Astrocyte of the cerebellum (primary cell): Measurements from ENCODE around the gene PKNOX2.

ENCODE experiments used
- DNase-seq: peaks from one replicate; pipeline ENCODE4 v3.0.0-alpha.2; 2011; ENCODE audit warnings: low read depth
- H3K4me3 ChIP-seq: 2 replicates; pipeline ENCODE4 v1.5.1; 2011; ENCODE audit warnings: mild to moderate bottlenecking, low read depth, low read length, moderate library complexity
- in situ Hi-C: cut with HindIII; loops from 2 replicates; pipeline ENCODE4 v1.10.0; 2017; ENCODE audit warnings: low sequenced_read_pairs
- TF ChIP-seq, protein P1 (sequence below): IDR thresholded peaks from 2 replicates; pipeline ENCODE4 v1.5.1; 2012; ENCODE audit warnings: low read length, low read depth, moderate library complexity, mild to moderate bottlenecking; ENCODE audit errors: missing control alignments

PKNOX2 gene

DNA sequence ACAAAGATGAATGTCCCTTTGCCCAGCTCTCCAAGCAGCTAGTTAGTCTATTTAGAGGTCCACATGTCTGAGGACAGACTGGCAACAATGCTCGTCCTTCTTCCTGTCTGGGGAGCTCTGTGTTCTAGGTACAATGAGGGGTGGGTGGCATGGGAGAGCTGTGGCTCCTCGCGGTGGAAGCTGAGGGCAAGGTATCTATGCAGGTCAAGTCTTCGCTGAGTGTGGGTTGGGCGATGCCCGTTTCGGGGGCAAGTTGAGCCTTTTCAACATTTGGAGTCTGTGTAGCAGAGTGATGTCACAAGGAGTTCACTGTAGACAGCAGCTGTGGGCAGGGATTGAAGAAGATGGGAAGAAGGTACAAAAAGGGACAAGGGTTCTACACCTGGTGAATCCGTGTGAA lies 168.3 kb downstream of the PKNOX2 start:
- DNase-seq = no peak
- TF ChIP-seq, protein P1, sequence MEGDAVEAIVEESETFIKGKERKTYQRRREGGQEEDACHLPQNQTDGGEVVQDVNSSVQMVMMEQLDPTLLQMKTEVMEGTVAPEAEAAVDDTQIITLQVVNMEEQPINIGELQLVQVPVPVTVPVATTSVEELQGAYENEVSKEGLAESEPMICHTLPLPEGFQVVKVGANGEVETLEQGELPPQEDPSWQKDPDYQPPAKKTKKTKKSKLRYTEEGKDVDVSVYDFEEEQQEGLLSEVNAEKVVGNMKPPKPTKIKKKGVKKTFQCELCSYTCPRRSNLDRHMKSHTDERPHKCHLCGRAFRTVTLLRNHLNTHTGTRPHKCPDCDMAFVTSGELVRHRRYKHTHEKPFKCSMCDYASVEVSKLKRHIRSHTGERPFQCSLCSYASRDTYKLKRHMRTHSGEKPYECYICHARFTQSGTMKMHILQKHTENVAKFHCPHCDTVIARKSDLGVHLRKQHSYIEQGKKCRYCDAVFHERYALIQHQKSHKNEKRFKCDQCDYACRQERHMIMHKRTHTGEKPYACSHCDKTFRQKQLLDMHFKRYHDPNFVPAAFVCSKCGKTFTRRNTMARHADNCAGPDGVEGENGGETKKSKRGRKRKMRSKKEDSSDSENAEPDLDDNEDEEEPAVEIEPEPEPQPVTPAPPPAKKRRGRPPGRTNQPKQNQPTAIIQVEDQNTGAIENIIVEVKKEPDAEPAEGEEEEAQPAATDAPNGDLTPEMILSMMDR = no peak
- in situ Hi-C loops = no loop called here
- H3K4me3 ChIP-seq = no peak overlapping the region

DNA sequence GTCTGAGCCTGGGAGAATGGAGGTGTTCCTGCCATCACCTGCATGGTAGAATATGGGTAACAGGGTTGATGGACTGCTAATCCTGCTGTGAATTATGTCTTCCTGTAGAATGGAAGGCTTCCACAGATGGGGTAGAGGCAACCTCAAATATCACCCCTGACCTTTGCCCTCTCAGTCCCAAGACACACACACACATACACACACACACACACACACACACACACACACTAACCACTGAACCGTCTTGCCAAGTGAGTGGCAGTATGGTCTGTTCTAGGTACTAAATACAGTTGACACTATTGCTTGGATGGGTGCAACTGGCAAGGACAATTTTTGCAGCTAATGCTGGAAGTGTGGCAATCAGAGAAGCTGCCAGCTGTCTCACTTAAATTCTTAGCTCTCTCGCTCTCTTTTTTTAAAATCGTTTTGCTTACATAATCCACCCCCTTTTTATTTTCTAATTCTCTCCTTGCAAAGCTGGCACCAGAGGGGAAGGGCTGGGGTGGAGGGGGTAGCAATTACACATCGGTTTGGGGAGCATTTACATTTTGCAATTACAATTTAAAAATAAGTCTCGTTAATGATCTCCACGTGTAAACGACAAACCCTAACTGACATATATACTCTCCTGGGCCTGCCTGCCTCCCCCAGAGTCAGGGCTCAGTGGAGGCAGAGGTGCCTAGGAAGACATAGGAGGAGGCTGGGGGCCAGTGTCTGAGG lies 169.0 kb downstream of the PKNOX2 start:
- no peak for DNase-seq
- in situ Hi-C loops = no loop called here
- no peak overlapping the region for H3K4me3 ChIP-seq
- TF ChIP-seq, protein P1 = no peak

DNA sequence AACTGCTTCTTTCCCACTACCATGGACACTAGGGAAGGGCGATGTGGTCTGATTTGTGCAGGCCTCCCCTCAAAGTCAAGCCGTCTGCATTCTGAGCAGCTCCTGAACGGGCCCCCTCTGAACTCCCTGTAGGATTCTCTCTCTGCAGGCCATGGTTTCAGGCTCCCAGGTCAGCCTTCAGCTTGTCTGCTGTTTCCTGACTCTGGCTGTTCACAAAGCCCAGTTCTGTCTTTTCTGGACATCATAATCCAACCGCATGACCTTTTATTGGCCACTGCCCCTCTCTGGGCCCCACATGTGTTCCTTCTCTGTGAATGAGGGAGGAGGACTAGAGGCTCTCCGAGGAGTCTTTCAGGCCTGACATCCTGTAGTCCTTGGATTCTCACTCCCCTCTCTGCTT lies 170.6 kb downstream of the PKNOX2 start:
- DNase-seq = no peak
- in situ Hi-C loops = no loop called here
- TF ChIP-seq, protein P1 = no peak
- H3K4me3 ChIP-seq = no peak overlapping the region

DNA sequence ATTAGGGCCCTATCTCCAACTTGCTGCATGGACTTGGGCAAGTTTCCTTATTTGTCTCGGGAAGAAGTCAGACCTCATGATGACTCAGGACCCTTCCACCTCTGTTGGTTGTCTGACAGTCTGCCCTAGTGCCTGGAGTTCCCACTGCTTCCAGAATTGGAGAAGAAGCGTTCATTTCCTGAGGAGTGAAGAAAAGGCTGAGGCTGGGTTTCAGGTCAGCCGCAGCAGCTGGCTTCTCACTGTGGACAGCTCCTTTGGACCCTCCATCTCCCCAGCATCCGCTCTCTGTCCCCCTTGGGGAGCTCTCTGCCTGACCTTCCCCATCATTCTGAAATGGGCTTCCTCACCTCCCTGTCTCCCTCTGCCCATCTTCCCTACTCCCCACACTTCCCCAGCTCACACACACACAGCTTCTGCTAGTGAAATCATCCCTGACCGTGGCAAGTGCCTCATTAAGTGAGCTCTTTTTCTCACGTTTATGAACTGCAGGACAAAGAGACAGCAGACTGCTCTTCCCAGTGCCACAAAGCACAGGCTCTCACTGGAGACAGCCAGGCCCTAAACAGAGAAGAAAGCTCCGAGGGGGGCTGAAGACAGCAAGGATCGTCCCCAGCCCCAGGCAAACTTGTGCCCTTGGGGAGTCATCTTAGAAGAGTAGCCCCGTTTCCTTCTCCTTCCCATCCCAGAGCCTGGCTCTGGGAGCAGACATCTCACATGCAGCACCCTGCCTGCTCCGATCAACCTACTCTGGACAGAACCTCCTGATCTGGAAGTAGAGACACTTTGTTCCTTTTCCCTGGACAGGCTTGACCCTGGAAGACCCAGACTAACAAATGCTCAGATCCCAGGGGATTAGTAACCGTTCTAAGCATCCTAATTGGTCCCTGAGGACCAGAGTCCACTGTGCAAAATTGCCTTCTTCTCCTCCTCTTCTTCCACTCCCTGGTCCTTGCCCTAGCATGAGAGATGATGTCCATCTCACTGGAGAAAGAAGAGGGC lies 173.6 kb downstream of the PKNOX2 start:
- in situ Hi-C loops = no loop called here
- no peak overlapping the region for H3K4me3 ChIP-seq
- no peak for DNase-seq
- TF ChIP-seq, protein P1 = no peak

DNA sequence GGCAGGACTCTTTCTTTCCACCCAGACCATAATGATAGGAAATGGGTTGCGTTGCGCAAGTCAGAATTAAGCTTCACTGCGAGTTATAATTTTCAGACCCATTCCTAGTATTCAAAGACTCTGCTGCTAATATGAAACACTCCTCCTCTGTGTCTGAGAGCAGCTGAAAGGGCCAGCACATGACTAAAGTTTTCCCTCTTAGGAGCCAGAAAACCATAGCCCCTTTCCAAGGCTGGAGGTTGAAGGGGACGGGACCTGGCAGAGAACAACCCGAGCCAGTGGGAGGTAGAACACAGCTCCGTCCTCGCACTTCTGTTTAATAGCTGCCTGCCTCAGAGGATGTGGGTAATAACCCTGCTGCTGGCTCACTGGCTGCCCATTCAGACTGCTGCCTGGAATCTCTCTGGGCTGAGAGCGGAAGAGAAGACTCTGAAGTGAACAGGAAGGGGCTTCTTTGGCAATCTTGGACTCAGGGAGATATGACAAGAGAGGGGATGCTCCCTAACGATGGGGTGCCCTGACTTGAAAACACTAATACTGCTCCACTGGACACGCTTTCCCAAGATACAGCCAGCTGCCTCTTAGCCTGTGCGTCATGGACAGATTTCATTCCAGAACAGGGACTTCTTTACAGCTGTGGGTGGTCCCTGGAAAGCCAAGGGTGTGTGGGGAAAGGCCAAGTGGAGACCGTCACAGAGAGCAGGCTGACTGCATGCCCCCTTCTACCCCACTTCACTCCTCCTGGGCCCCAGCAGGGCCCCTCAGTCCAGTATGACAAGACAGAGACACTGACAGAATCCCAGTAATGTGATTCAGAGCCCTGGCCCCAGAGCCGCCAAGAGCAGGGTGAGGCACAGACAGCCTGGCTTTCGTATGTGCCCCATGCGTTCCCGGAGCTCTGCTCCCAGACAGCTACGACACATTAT lies 174.6 kb downstream of the PKNOX2 start:
- DNase-seq = peak; percentile 56
- in situ Hi-C loops = no loop called here
- TF ChIP-seq, protein P1 = no peak
- H3K4me3 ChIP-seq = no peak overlapping the region

DNA sequence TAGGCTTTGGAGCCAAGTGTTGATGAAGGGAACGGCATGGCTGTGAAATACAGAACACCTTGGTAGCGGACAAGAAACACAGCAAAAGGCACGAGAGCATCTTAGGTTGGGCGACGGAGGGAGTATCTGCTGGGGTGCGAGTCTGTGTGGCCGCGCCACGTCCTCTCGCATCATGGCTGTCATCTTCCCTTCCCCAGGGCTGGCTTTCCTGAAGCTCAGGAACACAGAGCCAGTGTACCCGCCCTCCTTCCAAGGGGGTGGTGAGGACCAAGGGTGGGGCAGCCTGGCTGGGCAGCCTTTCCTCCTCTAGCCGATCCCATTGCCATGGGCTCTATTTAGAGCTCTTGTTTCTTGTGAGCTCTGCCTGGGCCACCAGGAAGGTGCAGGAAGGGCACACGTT lies 177.1 kb downstream of the PKNOX2 start:
- no peak for DNase-seq

More for the DNA sequence above, 177.1 kb downstream of the PKNOX2 start:
- H3K4me3 ChIP-seq = no peak overlapping the region
- in situ Hi-C loops = no loop called here
- TF ChIP-seq, protein P1 = no peak
